Renal cortex interstitium (tissue), 11 donors: ENCODE data around the gene SCUBE1. TPM values are rescaled to one million over a fixed set of nuclear protein-coding genes. Genes with fewer than 3 reads are reported as not detected.
"Not testable (repeated sequence)": the region's sequence is repeated elsewhere in the genome, so short reads cannot be mapped to it uniquely, and the experiment has no call there.

Experiments used
- DNase-seq, 11 donors: peaks; one replicate each; pipeline ENCODE4 v3.0.0-alpha.2; 2013; ENCODE audit warnings: low read depth in 9 of 11, low spot score in 4 of 11; ENCODE audit errors: extremely low read depth in 1 of 11
- polyA plus RNA-seq, 3 donors: library from polyadenylated mRNA; unstranded; fragments of 120-200 nt; gene quantifications; one replicate each; pipeline ENCODE4 v1.2.1, GENCODE V29; 2013; ENCODE audit not compliant: insufficient read length in 3 of 3

Gene SCUBE1
- polyA plus RNA-seq, 3 donors = 8.7 to 11.6 (median 10.9) TPM

DNA sequence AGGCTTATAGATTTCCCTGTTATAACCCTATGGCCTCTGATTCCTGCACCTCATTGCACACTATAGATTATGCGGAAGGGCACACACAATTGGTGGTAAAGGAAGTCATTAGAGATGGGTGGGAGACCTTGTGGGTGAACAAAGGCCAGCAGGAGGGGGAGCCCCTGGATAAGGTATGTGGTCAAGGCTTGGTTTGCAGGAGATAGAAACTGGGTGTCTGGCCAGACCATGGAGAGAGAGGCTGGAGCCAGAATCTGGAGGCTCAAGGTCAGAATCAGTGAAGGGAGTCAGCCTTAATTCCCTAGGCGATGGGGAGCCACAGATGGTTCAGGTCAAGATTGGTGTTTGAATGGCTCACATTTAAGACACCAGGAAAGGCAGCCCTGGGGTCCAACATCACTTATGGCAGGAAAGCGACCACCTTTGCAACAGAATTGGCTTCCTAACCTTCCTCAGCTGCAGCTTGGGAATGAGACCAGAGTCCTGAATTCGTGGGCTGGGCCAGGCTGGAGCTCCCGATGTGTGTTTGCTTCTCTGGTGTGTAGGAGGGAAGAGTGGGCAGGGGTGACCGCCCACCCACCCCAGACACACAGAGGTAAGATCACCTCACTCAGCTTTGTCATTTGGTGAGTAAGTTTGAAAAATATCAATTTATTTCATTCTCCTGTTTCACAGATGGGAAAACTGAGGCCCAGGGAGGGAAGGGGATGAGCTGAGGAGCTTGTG lies 22.7 kb upstream of the SCUBE1 start:
- no peak for DNase-seq

DNA sequence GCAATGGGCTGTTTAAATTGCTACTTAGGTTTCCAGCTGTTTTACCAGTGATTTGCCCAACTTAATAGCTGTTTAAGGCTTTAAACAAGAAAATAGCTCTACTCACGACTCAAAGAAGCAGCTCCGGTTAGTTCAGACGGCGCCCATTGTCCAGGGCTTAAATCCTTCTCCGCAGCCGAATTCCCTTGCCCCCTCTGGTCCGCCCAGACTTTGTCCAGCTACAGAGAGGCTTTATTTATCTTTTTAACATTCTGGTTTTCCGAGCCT lies 20.9 kb upstream of the SCUBE1 start:
- no peak for DNase-seq

DNA sequence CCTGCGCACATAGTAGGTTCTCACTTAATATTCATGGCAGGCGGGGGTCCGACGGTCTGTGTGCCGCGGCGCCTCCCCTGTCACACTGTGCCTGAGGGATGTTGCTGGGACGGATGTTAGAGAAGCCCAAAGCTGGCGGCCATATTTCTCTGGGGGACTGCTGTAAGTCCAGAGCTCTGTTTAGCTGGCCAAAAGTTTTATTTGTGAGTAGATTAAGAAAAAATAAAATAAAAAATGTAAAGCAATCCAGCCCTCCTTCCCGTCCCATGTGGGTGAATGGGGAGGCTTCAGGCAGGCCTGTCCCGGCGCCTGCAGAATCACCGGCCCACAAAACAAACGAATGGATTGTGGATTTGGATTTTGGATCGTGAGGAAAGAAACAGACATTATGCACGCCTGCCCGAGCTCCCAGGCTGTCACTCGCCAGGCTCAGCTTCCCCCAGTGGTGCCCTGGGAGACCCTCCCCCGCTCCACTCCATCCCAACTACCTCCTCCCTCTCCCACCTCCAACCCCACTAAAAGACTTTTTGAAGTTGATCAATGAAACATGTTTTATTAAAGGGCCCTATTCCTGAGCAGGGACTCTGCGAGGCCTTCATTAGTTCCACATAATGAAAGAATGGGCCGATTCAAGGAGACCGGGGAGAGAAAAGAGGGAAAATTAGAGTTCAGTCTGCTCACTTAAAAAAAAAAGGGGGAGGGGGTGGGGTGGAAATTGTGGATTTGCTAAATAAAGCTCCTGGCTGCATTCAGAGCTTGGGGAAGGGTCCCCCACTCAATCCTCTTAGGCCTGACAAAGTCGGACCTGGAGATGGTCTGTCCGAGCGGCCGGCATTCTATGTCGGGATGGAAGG lies 20.4 kb upstream of the SCUBE1 start:
- no peak for DNase-seq

DNA sequence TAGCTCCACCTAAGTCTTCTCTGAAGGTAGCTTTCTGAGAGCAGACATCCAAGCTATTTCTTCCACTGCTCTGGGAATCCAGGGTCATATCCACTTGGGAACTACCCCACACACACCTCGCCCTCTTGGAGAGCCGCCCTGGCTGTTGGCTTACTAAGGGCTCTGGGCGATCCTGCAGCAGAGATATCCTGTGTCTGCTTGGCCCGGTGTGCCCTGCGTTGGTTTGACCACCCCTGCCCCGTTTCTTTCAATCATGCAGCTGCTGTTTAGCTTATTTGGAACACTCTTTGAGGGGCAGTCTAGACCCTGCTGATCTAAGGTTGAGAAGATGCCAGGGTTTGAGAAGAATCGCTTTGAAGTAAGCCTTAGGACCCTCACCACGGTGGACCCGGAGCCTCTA lies 17.4 kb upstream of the SCUBE1 start:
- no peak for DNase-seq

DNA sequence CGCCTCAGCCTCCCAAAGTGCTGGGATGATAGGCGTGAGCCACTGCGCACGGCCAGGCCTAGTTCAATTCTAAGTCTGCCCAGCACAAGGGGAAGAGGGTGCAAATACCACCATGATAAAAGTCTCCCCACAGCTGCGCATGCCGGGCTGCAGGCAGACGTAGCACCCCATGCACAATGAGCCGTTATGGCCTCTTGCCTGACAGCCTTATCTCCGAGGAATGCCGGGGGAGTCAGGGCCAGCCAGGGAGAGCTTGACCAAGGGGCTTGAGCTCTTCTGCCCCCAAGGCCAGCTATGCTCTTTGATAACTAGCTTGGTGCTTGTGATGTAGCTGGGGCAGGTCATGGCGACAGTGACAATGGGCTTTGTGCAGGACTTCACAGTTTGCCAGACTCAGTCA lies 13.7 kb upstream of the SCUBE1 start:
- no peak for DNase-seq

DNA sequence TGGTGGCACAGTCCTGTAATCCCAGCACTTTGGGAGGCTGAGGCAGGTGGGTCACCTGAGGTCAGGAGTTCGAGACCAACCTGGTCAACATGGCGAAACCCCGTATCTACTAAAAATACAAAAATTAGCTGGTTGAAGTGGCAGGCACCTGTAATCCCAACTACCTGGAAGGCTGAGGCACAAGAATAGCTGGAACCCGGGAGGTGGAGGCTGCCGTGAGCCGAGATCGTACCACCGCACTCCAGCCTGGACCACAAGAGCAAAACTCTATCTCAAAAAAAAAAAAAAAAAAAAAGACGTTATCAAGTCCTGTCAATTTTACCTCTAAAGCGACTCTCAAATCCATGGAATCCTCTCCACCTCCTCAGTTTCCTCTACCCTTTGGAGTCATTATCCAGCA lies 12.5 kb upstream of the SCUBE1 start:
- DNase-seq = not testable (repeated sequence)

DNA sequence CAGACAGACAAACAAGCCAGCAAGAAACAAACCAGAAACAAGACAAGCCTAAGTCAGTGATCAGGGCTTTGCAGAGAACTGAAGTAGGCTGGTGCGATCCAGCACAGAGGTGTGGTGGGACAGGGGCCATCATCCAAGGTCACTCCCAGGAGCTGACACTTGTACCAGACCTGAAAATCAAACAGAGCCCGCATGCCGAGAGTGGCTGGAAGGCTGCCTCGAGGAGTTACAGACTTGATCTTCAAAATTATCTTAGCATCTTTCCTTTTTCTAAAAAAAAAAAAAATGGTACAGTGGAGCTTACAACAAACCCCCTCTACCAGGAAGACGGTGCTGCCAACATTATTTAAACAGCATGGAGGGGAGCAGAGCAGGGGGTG lies 8.8 kb upstream of the SCUBE1 start:
- DNase-seq = no peak

DNA sequence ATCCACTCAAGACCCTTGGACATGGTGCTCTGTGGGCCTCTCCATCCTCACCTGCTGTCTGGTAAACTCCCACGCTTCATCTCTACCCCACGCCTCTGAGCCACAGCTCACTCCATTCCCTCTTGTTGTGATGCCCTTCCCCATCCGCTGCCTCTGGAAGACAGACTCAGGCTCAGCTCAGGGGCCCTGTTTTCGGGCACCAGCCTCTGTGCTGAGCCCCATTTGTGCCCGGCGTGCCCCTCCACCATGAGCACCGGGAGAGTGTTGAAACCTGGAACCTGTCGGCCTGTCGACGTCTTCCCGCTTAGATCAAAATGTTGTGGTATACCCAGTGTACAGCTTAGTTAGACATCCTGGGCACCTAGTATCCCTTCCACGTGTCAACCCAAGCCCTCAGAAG lies 6.5 kb upstream of the SCUBE1 start:
- no peak for DNase-seq

DNA sequence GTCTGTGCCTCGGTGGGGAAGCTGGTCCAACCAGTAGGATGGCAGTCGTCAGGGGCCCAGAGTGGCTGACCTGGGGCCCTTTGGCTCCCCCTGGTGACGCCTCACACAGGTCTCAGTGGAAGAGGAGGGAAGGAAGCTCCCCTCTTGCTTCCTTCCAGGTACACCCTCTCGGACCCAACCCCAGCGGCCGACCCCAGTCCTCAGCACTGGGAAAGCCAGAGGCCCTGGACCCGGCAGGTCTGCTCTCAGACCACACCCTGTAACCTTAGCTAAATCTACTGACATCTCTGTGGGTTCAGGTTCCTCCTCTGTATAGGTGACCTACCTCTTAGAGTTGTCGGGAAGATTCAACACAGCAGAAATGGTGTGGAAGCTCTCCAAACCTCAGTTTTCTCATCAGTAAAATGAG lies 3.4 kb upstream of the SCUBE1 start:
- DNase-seq = peak in 1 of 11 donors; percentile 31

DNA sequence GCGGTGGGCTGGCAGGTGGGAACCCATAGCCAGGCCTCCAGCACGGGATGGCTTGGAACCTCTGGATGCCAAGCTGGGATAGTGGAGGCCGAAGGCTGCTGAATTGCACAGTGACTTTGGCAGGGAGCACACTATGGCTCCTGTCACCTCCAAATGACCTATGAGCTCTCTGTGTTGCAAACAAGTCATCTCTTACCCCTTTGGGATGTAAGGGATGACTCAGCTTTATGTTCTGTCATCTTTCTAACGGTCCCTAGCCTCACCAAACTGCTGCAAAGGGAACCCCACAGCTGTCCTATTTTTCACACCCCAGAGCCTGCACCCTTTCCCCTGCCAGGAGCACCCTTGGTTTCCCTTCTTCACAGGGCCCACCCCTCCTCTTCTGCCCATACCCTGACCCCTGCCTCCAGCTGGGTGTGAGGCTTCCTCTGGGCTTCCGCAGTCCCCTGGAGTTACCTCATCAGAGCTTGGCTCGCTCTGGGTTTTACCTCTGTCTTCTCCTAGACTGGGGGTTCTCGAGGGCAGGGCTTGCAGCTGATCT lies 2.7 kb upstream of the SCUBE1 start:
- DNase-seq = no peak

DNA sequence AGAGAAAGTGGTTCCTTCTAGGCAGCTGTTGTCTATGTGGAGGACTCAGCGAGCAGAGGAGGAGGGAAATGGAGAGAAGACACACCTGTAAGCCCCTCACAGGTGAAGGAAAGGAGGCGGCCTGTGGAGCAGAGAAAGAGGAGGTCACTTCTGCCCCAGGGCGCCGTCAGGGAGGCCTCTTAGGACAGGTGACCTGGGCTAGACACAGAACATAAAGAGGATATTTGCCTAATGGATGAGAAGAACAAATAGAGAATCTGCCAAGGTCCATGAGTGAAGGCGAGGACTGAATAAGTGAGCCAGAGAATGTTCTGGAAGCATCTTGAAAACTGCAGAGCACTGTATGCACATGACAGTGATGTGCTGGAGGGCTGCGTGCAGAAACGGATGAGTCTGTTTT lies 2.2 kb upstream of the SCUBE1 start:
- DNase-seq = no peak

DNA sequence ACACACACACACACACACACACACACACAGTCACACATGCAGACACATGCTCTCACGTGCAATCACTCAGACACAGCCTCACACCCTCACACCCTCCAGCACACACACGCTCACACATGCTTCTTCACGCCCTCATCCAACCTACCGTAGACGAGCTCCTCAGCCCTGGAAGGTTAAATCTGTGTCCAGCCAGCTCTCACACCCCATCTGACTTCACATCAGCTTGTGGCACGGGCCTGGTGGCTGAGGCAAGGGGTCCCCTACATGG lies 1.3 kb upstream of the SCUBE1 start:
- DNase-seq = no peak

DNA sequence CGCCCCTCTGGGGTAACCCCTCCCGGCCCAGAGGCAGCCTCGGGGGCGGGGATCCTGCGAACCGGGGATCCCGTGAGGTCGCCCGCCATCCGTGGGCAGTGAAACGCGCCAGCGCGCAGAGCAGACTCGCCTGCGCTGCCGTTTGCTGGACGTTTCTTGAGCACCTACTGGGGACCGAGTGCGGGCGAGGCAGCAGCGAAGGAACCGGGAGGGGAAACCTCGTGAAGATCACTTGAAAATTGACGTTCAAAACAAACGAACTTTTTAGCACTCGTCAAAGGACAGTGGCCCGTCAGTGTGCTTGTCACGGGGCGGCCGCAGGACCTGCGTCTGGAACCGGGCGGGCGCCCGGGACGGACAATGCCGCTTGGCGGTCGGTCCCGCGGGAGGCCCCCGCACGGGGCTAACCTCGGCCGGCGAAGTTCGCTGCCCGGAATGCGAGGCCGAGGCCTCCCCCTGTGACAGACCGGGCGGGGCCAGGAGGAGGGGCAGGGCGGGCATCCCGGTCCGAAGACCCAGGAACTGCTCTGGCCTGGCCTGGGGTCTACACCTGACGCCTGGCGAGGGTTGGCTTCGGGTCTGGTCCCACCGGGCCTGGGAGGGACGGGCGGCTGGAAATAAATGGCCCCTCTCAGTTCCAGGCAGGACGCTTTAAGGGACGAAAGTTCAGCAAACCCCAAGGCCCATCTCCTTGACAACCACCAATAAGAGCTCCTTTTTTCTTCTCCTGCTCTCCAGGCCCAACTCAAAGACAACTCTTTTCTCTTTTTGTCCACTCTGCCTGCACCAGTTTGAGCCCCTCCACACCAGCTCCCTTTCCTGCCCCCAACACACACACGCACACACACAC lies 723 bp upstream of the SCUBE1 start:
- no peak for DNase-seq

DNA sequence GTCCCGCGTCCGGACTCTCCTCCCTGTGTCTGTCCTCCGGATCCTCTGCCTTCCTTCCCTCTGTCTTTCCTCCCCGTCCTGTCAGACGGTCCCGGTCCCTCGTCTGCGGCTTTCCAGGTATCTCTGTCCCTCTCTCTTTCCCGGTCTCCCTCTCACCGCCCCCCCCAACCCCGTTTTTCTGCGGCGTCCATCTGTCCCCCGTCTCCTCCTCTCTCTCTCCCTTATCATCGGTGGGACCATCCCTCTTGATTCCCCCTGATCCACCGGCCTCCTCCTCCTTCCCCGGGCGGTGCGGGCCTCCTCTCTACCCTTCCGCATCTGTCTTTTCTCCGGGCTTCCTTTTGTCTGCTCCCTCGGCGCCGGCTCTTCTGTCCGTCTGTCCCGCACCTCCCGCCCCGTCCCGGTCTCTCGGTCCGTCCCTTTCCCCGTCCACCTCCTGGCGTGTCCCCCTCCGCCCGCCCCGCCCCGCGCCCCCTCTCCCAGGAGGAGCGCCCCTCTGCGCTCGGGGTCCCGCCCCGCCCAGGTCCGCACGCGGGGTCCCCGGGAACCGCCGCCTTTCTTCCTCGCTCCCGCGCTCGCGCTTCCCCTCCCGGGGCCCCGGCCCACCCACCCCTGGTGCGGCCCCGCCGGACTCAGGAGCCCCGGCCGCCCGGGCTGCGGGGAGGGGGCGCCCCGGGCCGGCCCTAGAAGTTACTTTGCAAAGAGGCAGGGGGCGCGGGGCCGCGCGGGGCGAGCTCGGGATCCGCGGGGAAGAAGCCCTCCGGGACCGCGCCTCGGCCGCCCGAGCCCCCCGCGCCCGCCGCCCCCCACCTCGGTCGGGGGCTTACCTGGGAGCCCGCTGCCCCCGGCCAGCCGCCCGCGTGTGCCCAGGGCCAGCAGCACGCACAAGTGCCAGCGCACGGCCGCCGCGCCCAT lies 568 bp downstream of the SCUBE1 start:
- DNase-seq = no peak

DNA sequence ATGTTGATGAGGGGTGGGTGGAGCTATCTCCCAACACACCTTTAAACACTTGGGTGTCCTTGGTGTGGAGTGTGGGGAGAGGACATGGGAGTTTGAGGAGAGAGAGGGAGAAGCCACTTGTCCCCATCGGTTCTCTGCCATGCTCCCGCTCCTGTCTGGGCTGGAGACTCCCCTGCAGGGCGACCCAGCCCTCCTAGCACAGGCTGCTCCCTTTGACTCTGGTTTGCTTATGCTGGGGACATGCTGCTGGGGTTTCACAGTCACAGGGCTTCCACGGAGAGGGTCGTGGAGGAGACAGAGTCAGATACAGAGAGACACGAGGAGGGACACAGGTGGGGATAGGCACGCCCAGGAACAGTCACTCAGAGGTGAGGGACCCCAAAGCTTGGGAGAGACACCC lies 1.6 kb downstream of the SCUBE1 start:
- DNase-seq = no peak

DNA sequence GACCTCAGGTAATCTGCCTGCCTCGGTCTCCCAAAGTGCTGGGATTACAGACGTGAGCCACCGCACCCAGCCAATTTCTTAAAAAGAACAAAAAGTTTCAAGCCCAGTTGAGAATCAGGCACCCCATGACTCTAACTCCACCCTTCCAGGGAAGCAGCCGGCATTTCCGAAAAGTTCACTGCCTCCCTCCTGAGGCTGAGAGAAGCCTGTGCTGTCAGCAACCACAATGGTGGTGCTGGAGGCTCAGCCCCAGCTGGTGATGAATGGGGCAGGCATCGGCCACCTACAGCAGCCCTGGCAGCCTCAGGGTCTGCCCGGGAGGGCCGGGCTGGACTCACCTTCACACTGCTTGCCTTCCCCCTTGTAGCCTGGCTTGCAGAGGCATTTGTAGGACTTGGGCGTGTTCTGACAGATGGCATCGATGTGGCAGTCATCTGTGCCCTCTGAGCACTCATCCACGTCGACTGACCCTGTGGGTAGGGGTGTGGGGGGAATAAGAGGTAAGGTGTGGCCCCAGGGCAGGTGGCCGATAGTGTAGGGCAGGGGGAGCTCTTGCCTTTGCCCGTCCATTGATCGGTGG lies 4.3 kb downstream of the SCUBE1 start:
- no peak for DNase-seq

DNA sequence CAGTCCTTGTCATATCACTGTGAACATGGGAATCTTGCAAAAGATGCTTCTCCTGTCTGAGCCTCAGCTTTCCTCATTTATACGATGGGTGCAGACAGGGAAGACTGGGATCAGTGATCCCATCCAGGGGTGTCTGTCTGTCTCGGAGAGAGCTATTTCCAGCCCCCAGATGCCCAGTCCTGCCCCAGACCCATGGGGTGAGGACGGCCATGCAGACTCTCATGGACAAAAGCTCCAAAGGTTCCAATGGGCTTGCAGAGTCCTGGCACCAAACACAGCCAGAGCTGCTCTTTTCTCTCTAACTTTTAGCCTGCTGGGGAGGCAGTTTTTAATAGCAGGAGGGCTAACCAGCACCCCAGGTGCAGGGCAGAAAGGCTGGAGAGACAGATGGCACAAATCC lies 5.2 kb downstream of the SCUBE1 start:
- no peak for DNase-seq

DNA sequence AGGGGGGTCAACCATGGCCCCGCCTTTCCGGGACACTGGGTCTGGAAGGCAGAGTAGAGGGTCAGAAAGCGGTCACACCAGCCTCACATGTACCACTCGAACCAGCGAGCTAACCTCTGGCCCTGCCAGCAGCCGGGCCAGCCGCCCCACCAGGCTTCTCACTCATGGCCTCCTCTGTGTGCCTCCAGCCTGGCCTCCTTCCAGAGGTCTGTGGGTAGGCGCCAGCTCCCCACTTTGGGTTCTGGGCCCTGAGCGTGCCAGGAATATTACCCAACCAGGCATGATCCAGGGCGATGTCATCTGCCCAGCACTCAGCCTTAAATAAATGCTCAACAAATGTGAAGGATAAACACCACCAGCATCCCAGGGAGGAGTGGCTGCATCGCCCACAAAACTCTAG lies 5.8 kb downstream of the SCUBE1 start:
- no peak for DNase-seq

DNA sequence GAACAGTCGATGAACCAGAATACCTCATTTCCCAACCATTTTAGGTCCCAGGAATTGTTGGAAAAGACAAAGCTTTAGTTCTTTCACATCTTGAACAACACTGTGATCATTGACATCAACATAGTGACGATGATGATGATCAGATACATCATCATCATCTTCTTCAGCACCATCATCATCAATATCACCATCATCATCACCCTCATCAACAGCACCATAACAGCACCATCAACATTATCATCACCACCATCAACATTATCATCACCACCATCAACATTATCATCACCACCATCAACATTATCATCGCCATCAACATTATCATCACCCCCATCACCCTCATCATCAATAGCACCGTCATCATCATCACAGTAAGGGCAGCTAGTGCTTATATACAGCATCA lies 8.8 kb downstream of the SCUBE1 start:
- no peak for DNase-seq
